NT2/D1 (cell line): ENCODE measurements around the gene WFDC5.

Experiments
- DNase-seq: peaks from one replicate; pipeline ENCODE4 v3.0.0-alpha.2; 2011; ENCODE audit warnings: low read depth, low spot score
- H3K27me3 ChIP-seq: 2 replicates; pipeline ENCODE4 v1.6.0; 2011; ENCODE audit warnings: mild to moderate bottlenecking; ENCODE audit not compliant: insufficient read length, insufficient read depth
- H3K36me3 ChIP-seq: 2 replicates; pipeline ENCODE4 v1.6.1; 2011; ENCODE audit warnings: mild to moderate bottlenecking, low read length, mixed read lengths; ENCODE audit not compliant: insufficient read depth, insufficient read length
- H3K4me1 ChIP-seq: 2 replicates; pipeline ENCODE4 v1.5.1; 2011; ENCODE audit not compliant: insufficient read depth, insufficient read length
- H3K4me3 ChIP-seq: 2 replicates; pipeline ENCODE4 v1.5.1; 2011; ENCODE audit warnings: low read depth; ENCODE audit not compliant: insufficient read length
- H3K9ac ChIP-seq: 2 replicates; pipeline ENCODE4 v1.6.0; 2011; ENCODE audit warnings: low read depth; ENCODE audit not compliant: insufficient read length
- H3K9me3 ChIP-seq: 2 replicates; pipeline ENCODE4 v1.5.1; 2011; ENCODE audit warnings: mild to moderate bottlenecking, low read length; ENCODE audit not compliant: insufficient read depth
- SUZ12 ChIP-seq: IDR thresholded peaks from 2 replicates; pipeline ENCODE4 v1.6.1; 2011; ENCODE audit not compliant: insufficient read length, insufficient read depth; ENCODE audit errors: extremely low read depth
- YY1 ChIP-seq: IDR thresholded peaks from 2 replicates; pipeline ENCODE4 v1.6.1; 2011; ENCODE audit not compliant: insufficient read length, insufficient read depth
- ZNF274 ChIP-seq: IDR thresholded peaks from 2 replicates; pipeline ENCODE4 v1.6.1; 2011; ENCODE audit warnings: mild to moderate bottlenecking, low read depth, low read length

The WFDC5 gene

GRCh38 chr20:45077559-45077958 is 37.4 kb downstream of the WFDC5 start:
- Histone ChIP-seq H3K4me3 (no peak overlapping the region), H3K9me3 (peaks cover 3% of the 10 kb centered on the region; the same call in 1 of the 2 replicates), H3K9ac (no peak overlapping the region), H3K4me1 (peaks cover 3% of the 10 kb centered on the region), H3K36me3 (peaks cover 42% of the 10 kb centered on the region), H3K27me3 (no peaks in the 10 kb centered on the region)
- TF ChIP-seq ZNF274 = no peak
- TF ChIP-seq YY1 = no peak
- TF ChIP-seq SUZ12 = no peak
- no peak for DNase-seq

GRCh38 chr20:45073221-45073620 is 41.8 kb downstream of the WFDC5 start:
- peaks cover 30% of the 10 kb centered on the region for H3K36me3 ChIP-seq
- no peak overlapping the region for H3K9ac ChIP-seq
- no peak for TF ChIP-seq ZNF274
- TF ChIP-seq SUZ12 = no peak
- no peak for TF ChIP-seq YY1
- H3K27me3 ChIP-seq = no peaks in the 10 kb centered on the region
- no peaks in the 10 kb centered on the region for H3K9me3 ChIP-seq
- H3K4me1 ChIP-seq = peaks cover 3% of the 10 kb centered on the region
- H3K4me3 ChIP-seq = no peak overlapping the region
- no peak for DNase-seq

GRCh38 chr20:45072066-45072465 is 42.9 kb downstream of the WFDC5 start:
- no peaks in the 10 kb centered on the region for H3K9me3 ChIP-seq
- peaks cover 27% of the 10 kb centered on the region for H3K36me3 ChIP-seq
- H3K4me1 ChIP-seq = peaks cover 3% of the 10 kb centered on the region
- DNase-seq = no peak
- TF ChIP-seq ZNF274 (no peak), YY1 (no peak), SUZ12 (no peak)
- no peak overlapping the region for H3K9ac ChIP-seq
- no peaks in the 10 kb centered on the region for H3K27me3 ChIP-seq
- H3K4me3 ChIP-seq = no peak overlapping the region

GRCh38 chr20:45070932-45071632 is 43.9 kb downstream of the WFDC5 start:
- DNase-seq = no peak
- no peak for TF ChIP-seq SUZ12
- TF ChIP-seq ZNF274 = no peak
- peaks cover 21% of the 10 kb centered on the region for H3K36me3 ChIP-seq

GRCh38 chr20:45069261-45069660 is 45.7 kb downstream of the WFDC5 start:
- Histone ChIP-seq H3K27me3 (no peaks in the 10 kb centered on the region), H3K4me1 (no peaks in the 10 kb centered on the region), H3K9ac (no peak overlapping the region), H3K9me3 (no peaks in the 10 kb centered on the region), H3K36me3 (peaks cover 3% of the 10 kb centered on the region), H3K4me3 (no peak overlapping the region)
- DNase-seq = no peak
- TF ChIP-seq SUZ12 (no peak), YY1 (no peak), ZNF274 (no peak)

More at GRCh38 chr20:45070932-45071632, 43.9 kb downstream of the WFDC5 start:
- Histone ChIP-seq H3K9me3 (no peaks in the 10 kb centered on the region), H3K27me3 (no peaks in the 10 kb centered on the region), H3K9ac (no peak overlapping the region), H3K4me3 (no peak overlapping the region), H3K4me1 (no peaks in the 10 kb centered on the region)

GRCh38 chr20:45067558-45067957 is 47.4 kb downstream of the WFDC5 start:
- Histone ChIP-seq H3K9me3 (no peaks in the 10 kb centered on the region), H3K9ac (no peak overlapping the region), H3K4me1 (no peaks in the 10 kb centered on the region), H3K27me3 (no peaks in the 10 kb centered on the region), H3K36me3 (peaks cover 3% of the 10 kb centered on the region), H3K4me3 (no peak overlapping the region)
- TF ChIP-seq ZNF274 (no peak), YY1 (no peak), SUZ12 (no peak)
- DNase-seq = no peak

GRCh38 chr20:45067087-45067486 is 47.9 kb downstream of the WFDC5 start:
- no peaks in the 10 kb centered on the region for H3K27me3 ChIP-seq
- H3K9me3 ChIP-seq = no peaks in the 10 kb centered on the region
- H3K4me1 ChIP-seq = no peaks in the 10 kb centered on the region
- H3K9ac ChIP-seq = no peak overlapping the region
- H3K4me3 ChIP-seq = no peak overlapping the region
- TF ChIP-seq YY1 (no peak), ZNF274 (no peak), SUZ12 (no peak)
- H3K36me3 ChIP-seq = peaks cover 3% of the 10 kb centered on the region
- DNase-seq = no peak

- Histone ChIP-seq H3K9ac (no peak overlapping the region), H3K9me3 (no peaks in the 10 kb centered on the region), H3K4me3 (no peak overlapping the region), H3K36me3 (peaks cover 3% of the 10 kb centered on the region), H3K4me1 (no peaks in the 10 kb centered on the region), H3K27me3 (no peaks in the 10 kb centered on the region)
- TF ChIP-seq ZNF274 (no peak), YY1 (no peak), SUZ12 (no peak)
- DNase-seq = no peak
Observed at GRCh38 chr20:45066372-45066771, 48.6 kb downstream of the WFDC5 start.
